Natural killer cell (primary cell): ENCODE measurements around the gene GRID2. TPM values are rescaled to one million over a fixed set of nuclear protein-coding genes. Genes with fewer than 3 reads are reported as not detected.

ENCODE experiments used
- ATAC-seq, 3 donors: fragments of 150-1000 bp in 2 of 3; fragments of 200-7000 bp in 1 of 3; cut with Tn5 transposase; 1 replicate in 1 of 3; 2 replicates in 2 of 3; pipeline ENCODE4 v1.10.0; 2021; ENCODE audit warnings: mild to moderate bottlenecking in 2 of 3, moderate library complexity in 2 of 3
- DNase-seq, 2 donors: peaks; one replicate each; pipeline versions ENCODE4 v3.0.0 to v3.0.0-alpha.2; 2013 to 2021; ENCODE audit warnings: mixed read lengths in 1 of 2
- H3K27ac ChIP-seq: one replicate; pipeline ENCODE4 v1.5.1; 2013; ENCODE audit warnings: mild to moderate bottlenecking, low read length
- H3K27me3 ChIP-seq: one replicate; pipeline ENCODE4 v1.6.1; 2013; ENCODE audit warnings: low read length; ENCODE audit not compliant: control insufficient read depth, insufficient read depth
- H3K36me3 ChIP-seq: one replicate; pipeline ENCODE4 v1.6.1; 2013; ENCODE audit warnings: low read length; ENCODE audit not compliant: control insufficient read depth, insufficient read depth
- H3K4me1 ChIP-seq: one replicate; pipeline ENCODE4 v1.6.1; 2013; ENCODE audit warnings: low read length; ENCODE audit not compliant: control insufficient read depth, insufficient read depth
- H3K4me3 ChIP-seq: one replicate; pipeline ENCODE4 v1.5.1; 2013; ENCODE audit warnings: low read length
- H3K9me3 ChIP-seq: one replicate; pipeline ENCODE4 v1.6.1; 2013; ENCODE audit warnings: low read length; ENCODE audit not compliant: control insufficient read depth, insufficient read depth
- H3K27ac Mint-ChIP-seq, 2 donors: one replicate each; pipeline ENCODE4 v1.8.0; 2022; ENCODE audit warnings: mild to moderate bottlenecking in 2 of 2, mixed read lengths in 2 of 2, moderate library complexity in 1 of 2
- H3K27me3 Mint-ChIP-seq, 2 donors: one replicate each; pipeline ENCODE4 v1.8.0; 2022; ENCODE audit warnings: low read depth in 2 of 2, mixed read lengths in 2 of 2
- H3K36me3 Mint-ChIP-seq: one replicate; pipeline ENCODE4 v1.8.0; 2022; ENCODE audit warnings: mixed read lengths
- H3K4me1 Mint-ChIP-seq, 2 donors: one replicate each; pipeline ENCODE4 v1.8.0; 2022; ENCODE audit warnings: mixed read lengths in 2 of 2
- H3K4me3 Mint-ChIP-seq: one replicate; pipeline ENCODE4 v1.8.0; 2022; ENCODE audit warnings: mild to moderate bottlenecking, moderate library complexity, mixed read lengths
- H3K9me3 Mint-ChIP-seq, 2 donors: one replicate each; pipeline ENCODE4 v1.8.0; 2022; ENCODE audit warnings: mixed read lengths in 2 of 2
- WGBS: methylation state at CpG from one replicate; pipeline ENCODE4 v1.1.7; 2013; ENCODE audit warnings: missing lambda C conversion rate; ENCODE audit not compliant: insufficient coverage; 5-methylcytosine and 5-hydroxymethylcytosine counted together
- intact Hi-C: fragments of 100-400 bp; cut with micrococcal nuclease; formaldehyde crosslinking; loops from one replicate; pipeline ENCODE4 v1.14.2; 2022
- total RNA-seq, 4 donors: library from RNA; stranded (reverse); fragments of 120-200 nt in 1 of 4; gene quantifications; one replicate each; pipeline versions ENCODE4 v1.2.3 to v1.2.4, GENCODE V29; 2013 to 2022
- TF ChIP-seq, protein P1 (sequence below): fragments of 200-600 bp; IDR thresholded peaks from one replicate; pipeline ENCODE4 v1.8.0; 2022; ENCODE audit warnings: antibody characterized with exemption

GRID2 gene
- total RNA-seq, 3 donors from 2014 or later (not counting 1 experiment from before 2014, with no cell fraction given): not detected

DNA sequence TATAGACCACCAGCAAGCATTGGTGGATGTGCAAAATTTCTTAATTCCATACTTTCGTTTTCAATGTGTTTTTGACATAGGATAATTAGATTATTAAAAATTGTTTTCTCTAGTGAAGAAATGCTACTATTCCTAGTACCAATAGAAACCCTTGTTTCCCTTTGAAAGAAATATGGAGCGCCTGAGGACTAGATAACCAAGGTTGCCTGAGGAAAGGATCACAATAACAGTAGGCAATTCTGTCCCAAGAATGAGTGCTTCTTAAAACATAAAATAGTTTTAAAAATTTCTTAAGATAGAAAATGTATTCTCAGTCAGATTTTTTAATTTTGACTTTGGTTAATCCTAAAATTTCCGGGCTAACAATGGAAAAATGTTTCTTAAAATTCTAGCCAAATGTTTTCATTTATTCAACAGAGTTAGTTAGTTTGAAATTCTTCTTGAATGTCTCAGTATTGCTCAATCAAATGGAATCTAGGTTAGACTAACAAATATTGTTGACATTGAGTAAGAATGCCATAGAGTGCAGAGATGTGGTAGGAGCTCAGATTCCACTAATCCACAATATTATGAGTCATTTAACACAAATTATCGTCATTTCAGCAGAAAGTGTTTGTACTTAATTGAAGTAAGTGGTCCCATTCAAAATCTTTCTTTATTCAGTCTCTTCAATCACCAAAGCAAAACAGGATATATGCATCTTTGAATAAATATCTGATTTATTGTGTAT, 666.0 kb downstream of the GRID2 start:
- Mint-ChIP-seq H3K36me3 (no peaks in the 10 kb centered on the region), H3K27me3 (no peaks in the 10 kb centered on the region), H3K9me3 (peaks cover 9 to 14% of the 10 kb centered on the region in 2 donors), H3K4me3 (no peak overlapping the region), H3K27ac (no peak overlapping the region), H3K4me1 (no peaks in the 10 kb centered on the region)
- DNase-seq (no peak), ATAC-seq (no peak)
- no peaks in the 10 kb centered on the region for H3K36me3 ChIP-seq
- H3K27me3 ChIP-seq: no peaks in the 10 kb centered on the region
- no peak overlapping the region for H3K27ac ChIP-seq
- H3K4me3 ChIP-seq: no peak overlapping the region
- no peaks in the 10 kb centered on the region for H3K4me1 ChIP-seq
- intact Hi-C loops: no loop called here
- 83% methylated on average over 1 of the region's 4 CpGs for WGBS
- no peaks in the 10 kb centered on the region for H3K9me3 ChIP-seq
- TF ChIP-seq, protein P1, sequence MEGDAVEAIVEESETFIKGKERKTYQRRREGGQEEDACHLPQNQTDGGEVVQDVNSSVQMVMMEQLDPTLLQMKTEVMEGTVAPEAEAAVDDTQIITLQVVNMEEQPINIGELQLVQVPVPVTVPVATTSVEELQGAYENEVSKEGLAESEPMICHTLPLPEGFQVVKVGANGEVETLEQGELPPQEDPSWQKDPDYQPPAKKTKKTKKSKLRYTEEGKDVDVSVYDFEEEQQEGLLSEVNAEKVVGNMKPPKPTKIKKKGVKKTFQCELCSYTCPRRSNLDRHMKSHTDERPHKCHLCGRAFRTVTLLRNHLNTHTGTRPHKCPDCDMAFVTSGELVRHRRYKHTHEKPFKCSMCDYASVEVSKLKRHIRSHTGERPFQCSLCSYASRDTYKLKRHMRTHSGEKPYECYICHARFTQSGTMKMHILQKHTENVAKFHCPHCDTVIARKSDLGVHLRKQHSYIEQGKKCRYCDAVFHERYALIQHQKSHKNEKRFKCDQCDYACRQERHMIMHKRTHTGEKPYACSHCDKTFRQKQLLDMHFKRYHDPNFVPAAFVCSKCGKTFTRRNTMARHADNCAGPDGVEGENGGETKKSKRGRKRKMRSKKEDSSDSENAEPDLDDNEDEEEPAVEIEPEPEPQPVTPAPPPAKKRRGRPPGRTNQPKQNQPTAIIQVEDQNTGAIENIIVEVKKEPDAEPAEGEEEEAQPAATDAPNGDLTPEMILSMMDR: no peak

DNA sequence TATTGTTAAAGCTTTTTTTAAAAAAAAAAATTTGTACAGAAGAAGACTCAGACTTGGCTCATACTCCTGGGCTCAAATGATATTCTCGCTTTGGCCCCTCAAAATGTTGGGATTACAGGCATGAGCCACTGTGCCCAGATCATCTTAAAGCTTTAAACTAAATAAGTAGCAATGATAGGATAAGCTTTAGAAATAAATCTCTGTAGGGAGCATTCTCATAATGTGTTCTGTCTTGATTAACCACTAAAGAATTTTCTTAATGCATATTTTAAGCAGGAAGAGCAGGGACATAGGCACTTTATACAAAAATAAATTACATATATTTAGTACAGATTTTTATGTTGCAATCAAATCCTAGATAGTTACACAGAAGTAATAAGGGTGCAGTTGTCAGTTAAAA, 667.2 kb downstream of the GRID2 start:
- H3K27me3 Mint-ChIP-seq: no peaks in the 10 kb centered on the region
- TF ChIP-seq, protein P1: no peak
- WGBS: 100% methylated on average over 1 of the region's 1 CpG
- H3K36me3 Mint-ChIP-seq: no peaks in the 10 kb centered on the region
- H3K27ac Mint-ChIP-seq: no peak overlapping the region
- intact Hi-C loops: no loop called here
- H3K4me3 Mint-ChIP-seq: no peak overlapping the region
- H3K4me1 ChIP-seq: no peaks in the 10 kb centered on the region
- H3K9me3 ChIP-seq: no peaks in the 10 kb centered on the region
- H3K9me3 Mint-ChIP-seq: peaks cover 9 to 14% of the 10 kb centered on the region in 2 donors
- H3K27ac ChIP-seq: no peak overlapping the region
- DNase-seq (no peak), ATAC-seq (no peak)
- H3K36me3 ChIP-seq: no peaks in the 10 kb centered on the region
- H3K4me1 Mint-ChIP-seq: no peaks in the 10 kb centered on the region
- no peak overlapping the region for H3K4me3 ChIP-seq
- no peaks in the 10 kb centered on the region for H3K27me3 ChIP-seq

- Mint-ChIP-seq H3K27me3 (no peaks in the 10 kb centered on the region), H3K9me3 (peaks cover 2 to 10% of the 10 kb centered on the region in 2 donors), H3K4me3 (no peak overlapping the region), H3K36me3 (no peaks in the 10 kb centered on the region), H3K27ac (no peak overlapping the region), H3K4me1 (no peaks in the 10 kb centered on the region)
- Histone ChIP-seq H3K9me3 (no peaks in the 10 kb centered on the region), H3K27me3 (no peaks in the 10 kb centered on the region), H3K36me3 (no peaks in the 10 kb centered on the region), H3K4me1 (no peaks in the 10 kb centered on the region), H3K4me3 (no peak overlapping the region), H3K27ac (no peak overlapping the region)
- WGBS: 76% methylated on average over 1 of the region's 2 CpGs
- ATAC-seq: no peak
- DNase-seq: no peak
- TF ChIP-seq, protein P1: no peak
- intact Hi-C loops: no loop called here
Observed at GRCh38 chr4:92988301-92988700, 684.5 kb downstream of the GRID2 start.

DNA sequence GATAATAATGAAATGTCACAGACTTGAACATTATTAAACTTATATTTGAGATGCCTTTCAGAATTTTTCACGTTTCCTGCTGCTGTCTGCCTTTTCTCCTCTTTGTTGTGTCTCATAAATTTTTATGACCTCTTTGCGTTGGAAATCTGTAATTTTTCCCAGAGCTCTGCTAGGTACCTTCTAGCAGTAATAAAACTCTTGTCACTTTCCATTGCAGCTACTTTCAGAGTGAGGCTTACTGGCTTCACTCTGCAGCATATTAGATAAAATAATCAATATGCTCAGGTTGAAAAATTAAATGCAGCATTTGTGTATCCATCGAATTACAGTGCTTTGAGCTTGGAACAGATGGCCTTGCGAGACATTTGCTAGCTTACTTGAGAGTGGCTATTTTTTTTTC, 689.0 kb downstream of the GRID2 start:
- no peak for ATAC-seq
- intact Hi-C loops: no loop called here
- Mint-ChIP-seq H3K27me3 (no peaks in the 10 kb centered on the region), H3K9me3 (peaks cover 4% of the 10 kb centered on the region in 2 donors), H3K36me3 (no peaks in the 10 kb centered on the region), H3K27ac (no peak overlapping the region), H3K4me1 (no peaks in the 10 kb centered on the region), H3K4me3 (no peak overlapping the region)
- TF ChIP-seq, protein P1: no peak
- Histone ChIP-seq H3K4me1 (no peaks in the 10 kb centered on the region), H3K27me3 (no peaks in the 10 kb centered on the region), H3K9me3 (no peaks in the 10 kb centered on the region), H3K4me3 (no peak overlapping the region), H3K27ac (no peak overlapping the region), H3K36me3 (no peaks in the 10 kb centered on the region)
- no peak for DNase-seq
- WGBS: 75% methylated on average over 3 of the region's 4 CpGs
